ENCODE data around the gene SPATC1L.
"Not testable (repeated sequence)": the region's sequence is repeated elsewhere in the genome, so short reads cannot be mapped to it uniquely, and the experiment has no call there.

The SPATC1L gene

GRCh38 chr21:46182548-46183336 is 1.5 kb downstream of the SPATC1L start:
- DNase-seq: no peak

DNA sequence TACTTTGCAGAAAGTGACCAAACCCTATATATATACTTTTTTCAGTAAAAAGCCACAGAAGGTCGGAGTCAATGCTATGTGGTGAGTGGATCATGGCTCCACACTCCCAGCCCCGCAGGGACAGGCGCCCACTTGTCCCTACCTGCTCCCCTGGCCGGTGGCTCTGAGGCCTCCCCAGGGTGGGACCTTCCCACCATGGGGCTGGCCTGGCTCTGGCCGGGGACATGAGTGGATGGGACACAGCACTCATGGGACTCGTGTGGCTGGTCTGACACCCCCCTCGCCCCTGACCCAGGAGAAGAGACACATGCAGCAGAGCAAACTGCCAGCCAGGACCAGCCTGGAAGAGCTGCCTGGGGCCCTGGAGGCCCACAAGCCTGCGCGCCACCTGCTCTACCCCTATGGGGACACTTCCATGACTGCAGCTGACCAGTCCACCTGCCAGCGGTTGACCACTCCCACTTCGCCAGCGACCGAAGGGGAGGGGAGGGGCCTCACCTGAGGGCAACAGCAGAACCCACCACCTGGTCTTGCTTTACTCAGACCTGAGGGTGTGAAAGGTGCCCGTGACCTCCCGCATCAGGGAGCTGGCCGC is 2.2 kb downstream of the SPATC1L start:
- DNase-seq: no peak

- no peak for DNase-seq
Observed at GRCh38 chr21:46181436-46181835, 2.8 kb downstream of the SPATC1L start.

DNA sequence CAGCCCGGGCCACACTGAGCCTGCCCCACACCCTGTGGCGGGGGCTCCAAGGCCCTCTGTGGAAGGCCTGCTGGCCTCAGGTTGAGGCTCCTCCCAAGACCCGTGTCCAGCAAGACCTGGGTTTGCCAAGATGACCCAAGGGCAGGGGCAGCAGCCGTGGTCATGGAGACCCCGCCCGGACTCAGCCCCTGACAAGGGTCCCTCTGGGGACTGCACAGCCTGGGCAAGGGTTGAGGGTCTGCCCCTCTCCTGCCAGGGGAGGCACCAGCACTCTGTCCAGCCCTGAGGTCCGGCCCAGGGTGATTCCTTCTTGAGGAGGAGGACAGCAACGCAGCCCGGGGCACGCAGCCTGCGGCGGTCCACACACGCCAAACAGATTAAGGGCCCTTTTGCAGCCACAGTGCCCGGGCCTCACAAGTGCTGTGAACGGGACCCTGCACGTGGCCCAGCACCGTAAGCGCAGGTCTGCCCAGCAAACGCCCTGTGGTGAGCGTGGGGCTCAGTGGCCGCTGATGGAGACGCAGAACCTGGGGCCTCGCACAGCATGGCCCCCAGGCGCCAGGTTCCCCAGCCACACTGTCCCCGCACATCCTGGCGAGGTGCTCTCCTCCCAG is 3.4 kb downstream of the SPATC1L start:
- no peak for DNase-seq

- no peak for DNase-seq
Observed at GRCh38 chr21:46180079-46180722, 4.1 kb downstream of the SPATC1L start.

DNA sequence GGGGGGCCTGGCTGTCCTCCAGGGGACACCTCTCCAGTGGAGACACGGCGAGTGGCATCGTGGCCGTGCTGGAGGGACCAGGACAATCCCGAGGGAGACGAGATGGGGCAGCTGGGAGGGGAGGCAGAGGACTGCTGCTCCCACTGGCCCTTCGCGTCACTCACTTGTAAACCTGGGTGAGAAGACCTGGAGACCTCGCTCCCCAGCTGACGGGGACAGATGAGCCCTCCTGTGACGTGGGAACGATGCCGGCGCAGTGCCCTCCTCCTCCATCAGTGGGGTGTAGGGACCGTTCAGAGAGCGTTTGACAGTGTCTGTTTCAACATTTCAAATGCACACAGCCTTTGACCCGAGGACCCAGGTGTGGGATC is 4.6 kb downstream of the SPATC1L start:
- no peak for DNase-seq

GRCh38 chr21:46178961-46179360 is 5.3 kb downstream of the SPATC1L start:
- DNase-seq: no peak

GRCh38 chr21:46176443-46177129 is 7.7 kb downstream of the SPATC1L start:
- not testable (repeated sequence) for DNase-seq

GRCh38 chr21:46173573-46173972 is 10.7 kb downstream of the SPATC1L start:
- no peak for DNase-seq

GRCh38 chr21:46172863-46173528 is 11.3 kb downstream of the SPATC1L start:
- DNase-seq: no peak

DNA sequence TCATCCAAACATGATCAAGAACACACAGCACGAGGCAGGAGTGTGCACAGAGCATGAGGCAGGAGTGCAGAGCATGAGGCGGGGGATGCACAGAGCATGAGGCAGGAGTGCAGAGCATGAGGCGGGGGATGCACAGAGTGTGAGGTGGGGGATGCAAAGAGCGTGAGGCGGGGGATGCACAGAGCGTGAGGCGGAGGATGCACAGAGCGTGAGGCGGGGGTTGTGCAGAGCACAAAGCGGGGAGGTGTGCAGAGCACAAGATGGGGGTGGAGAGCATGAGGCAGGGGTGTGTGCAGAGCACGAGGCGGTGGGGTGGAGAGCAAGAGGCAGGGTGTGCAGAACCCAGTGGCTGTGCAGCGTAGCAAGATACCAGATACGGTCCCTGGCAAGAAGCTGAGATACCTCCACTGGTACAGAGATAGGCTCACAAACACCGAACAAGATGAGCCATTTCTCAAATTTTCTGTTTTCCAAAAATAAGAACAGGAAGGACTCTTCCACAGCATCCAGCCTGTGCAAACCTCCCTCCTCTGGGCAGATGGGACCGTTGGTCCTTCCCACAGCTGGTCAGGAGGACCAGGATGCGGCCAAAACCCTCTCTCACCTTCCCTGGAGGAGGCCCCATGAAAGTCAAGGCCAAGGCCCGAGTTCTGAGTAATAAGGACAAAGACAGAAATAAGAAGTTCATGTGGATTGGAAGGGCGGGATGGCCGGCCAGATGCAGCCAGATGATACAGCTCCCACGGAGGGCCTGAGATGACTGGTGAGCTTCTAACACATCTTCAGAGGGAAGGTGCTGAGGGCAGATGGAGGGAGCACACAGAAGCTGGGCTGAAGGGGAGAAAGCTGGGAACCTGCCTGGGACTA is 12.0 kb downstream of the SPATC1L start:
- DNase-seq: no peak

- DNase-seq: no peak
Observed at GRCh38 chr21:46171585-46171984, 12.7 kb downstream of the SPATC1L start.

- not testable (repeated sequence) for DNase-seq
Observed at GRCh38 chr21:46170436-46171193, 13.6 kb downstream of the SPATC1L start.

GRCh38 chr21:46168659-46169386 is 15.4 kb downstream of the SPATC1L start:
- DNase-seq: no peak

- no peak for DNase-seq
Observed at GRCh38 chr21:46168238-46168637, 16.0 kb downstream of the SPATC1L start.

GRCh38 chr21:46165098-46165497 is 19.2 kb downstream of the SPATC1L start:
- no peak for DNase-seq

- DNase-seq: no peak
Observed at GRCh38 chr21:46163380-46163779, 20.9 kb downstream of the SPATC1L start.

DNA sequence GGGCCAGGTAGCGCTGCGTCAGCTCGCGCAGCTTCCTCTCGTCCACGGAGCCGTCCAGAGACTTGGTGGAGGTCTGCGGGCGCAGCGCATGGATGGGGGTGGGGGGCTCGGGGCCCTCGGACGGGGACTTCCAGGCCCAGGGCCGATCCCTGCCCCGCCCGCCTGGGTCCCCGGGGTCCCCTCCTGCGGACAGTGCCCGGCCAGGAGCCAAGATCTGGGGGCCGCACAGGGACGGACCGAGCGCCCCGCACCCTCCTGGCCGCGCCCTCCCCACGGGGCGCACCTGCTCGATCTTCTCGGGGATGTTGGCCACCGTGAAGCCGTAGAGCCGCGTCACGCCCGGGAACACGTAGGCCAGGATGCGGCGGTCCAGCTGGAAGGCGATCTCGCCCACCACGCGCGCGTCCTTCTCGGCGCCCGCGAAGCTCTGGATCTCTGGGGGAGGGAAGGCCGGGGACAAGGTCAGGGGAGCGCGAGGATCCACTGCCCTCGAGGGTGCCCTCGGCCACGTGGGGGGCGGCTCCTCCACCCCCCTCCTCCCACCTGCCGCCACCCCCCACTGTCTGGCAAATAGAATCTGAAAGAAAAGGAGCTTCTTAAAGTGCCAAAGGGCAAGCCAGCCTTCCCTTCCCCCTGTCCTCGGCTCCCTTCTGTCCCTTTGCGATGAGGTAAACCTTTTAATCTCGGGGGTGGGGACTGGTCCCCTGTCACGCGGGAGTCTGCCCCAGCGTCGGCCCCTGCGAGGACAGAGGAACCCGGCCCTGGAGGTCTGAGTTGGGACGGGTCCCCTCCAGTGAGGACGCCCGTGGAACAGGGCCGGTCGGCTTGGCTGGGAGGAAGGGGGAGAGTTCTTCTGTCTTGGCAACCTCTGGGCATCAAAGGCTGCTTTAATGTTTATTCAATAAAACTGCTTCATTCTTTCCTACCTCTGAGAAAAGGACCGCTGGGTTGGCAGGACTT is 22.3 kb downstream of the SPATC1L start:
- DNase-seq: no peak

Data from DMS 273 treated with DMSO at 0.1 percent for 48 hours (cell line).